ENCODE results near the gene TRIM14. TPM values are rescaled to one million over a fixed set of nuclear protein-coding genes. Genes with fewer than 3 reads are reported as not detected.

The TRIM14 gene
- total and polyA plus RNA-seq, 7 donors: 0.13 to 2.5 (median 0.79) TPM

GRCh38 chr9:98038958-98039357, 80.1 kb downstream of the TRIM14 start:
- no peak for TF ChIP-seq CTCF (IDR thresholded peaks at IDR 0.05)
- intact Hi-C loops (cut with DNase I): loop anchor here in 1 of 2 donors (2.0 kb wide), 1 partner anchor 16 kb away; no protein-coding TSS in a partner anchor
- 75 to 86% (median 80%) methylated on average over 8 of the region's 8 CpGs for WGBS, 3 donors

GRCh38 chr9:98037357-98037756, 81.7 kb downstream of the TRIM14 start:
- TF ChIP-seq CTCF (IDR thresholded peaks at IDR 0.05): no peak
- intact Hi-C loops (cut with DNase I): no loop called here
- DNase-seq (peak; percentile 38 to 76), ATAC-seq (peak; percentile 80 to 88 (median 86))
- Histone ChIP-seq H3K27ac (peak overlapping the region; percentile 87), H3K4me3 (no peak overlapping the region), H3K36me3 (ENCODE audit: insufficient read depth in 1 of 2, low read depth in 1 of 2) (no peaks in the 10 kb centered on the region), H3K4me1 (peaks cover 31% of the 10 kb centered on the region), H3K27me3 (ENCODE audit: insufficient read depth in 3 of 3, low read length in 2 of 3) (no peaks in the 10 kb centered on the region), H3K9me3 (no peaks in the 10 kb centered on the region)

More at GRCh38 chr9:98038958-98039357, 80.1 kb downstream of the TRIM14 start:
- Histone ChIP-seq H3K27me3 (ENCODE audit: insufficient read depth in 3 of 3, low read length in 2 of 3) (no peaks in the 10 kb centered on the region), H3K27ac (no peak overlapping the region), H3K36me3 (ENCODE audit: insufficient read depth in 1 of 2, low read depth in 1 of 2) (no peaks in the 10 kb centered on the region), H3K9me3 (no peaks in the 10 kb centered on the region), H3K4me3 (no peak overlapping the region), H3K4me1 (peaks cover 31% of the 10 kb centered on the region)
- DNase-seq: no peak
- no peak for ATAC-seq

- peaks cover 31% of the 10 kb centered on the region for H3K4me1 ChIP-seq
- H3K9me3 ChIP-seq: no peaks in the 10 kb centered on the region
- no peaks in the 10 kb centered on the region for H3K27me3 ChIP-seq (ENCODE audit: insufficient read depth in 3 of 3, low read length in 2 of 3)
- H3K4me3 ChIP-seq: peak overlapping the region; percentile 15
- ATAC-seq (peak; percentile 53 to 76 (median 74)), DNase-seq (peak; percentile 79 to 88)
- H3K36me3 ChIP-seq (ENCODE audit: insufficient read depth in 1 of 2, low read depth in 1 of 2): no peaks in the 10 kb centered on the region
- WGBS, 3 donors: 31 to 41% (median 35%) methylated on average over 20 of the region's 20 CpGs
- peak overlapping the region; percentile 87 for H3K27ac ChIP-seq
- TF ChIP-seq CTCF (IDR thresholded peaks at IDR 0.05): peak; percentile 89
- intact Hi-C loops (cut with DNase I): loop anchor here (2.0 to 5.0 kb wide), 3 partner anchors 48 to 113 kb away; partner anchors contain the start of gene TRMO (in 1 of the 2)
Observed at GRCh38 chr9:98034593-98035546, 84.2 kb downstream of the TRIM14 start.

GRCh38 chr9:98031935-98032334, 87.1 kb downstream of the TRIM14 start:
- TF ChIP-seq CTCF (IDR thresholded peaks at IDR 0.05): no peak
- Histone ChIP-seq H3K36me3 (ENCODE audit: insufficient read depth in 1 of 2, low read depth in 1 of 2) (no peaks in the 10 kb centered on the region), H3K9me3 (no peaks in the 10 kb centered on the region), H3K27me3 (ENCODE audit: insufficient read depth in 3 of 3, low read length in 2 of 3) (no peaks in the 10 kb centered on the region), H3K27ac (no peak overlapping the region), H3K4me3 (no peak overlapping the region), H3K4me1 (peaks cover 20% of the 10 kb centered on the region)
- ATAC-seq: no peak
- no peak for DNase-seq
- WGBS, 3 donors: 88 to 94% (median 93%) methylated on average over 1 of the region's 1 CpG
- intact Hi-C loops (cut with DNase I): loop anchor here in 1 of 2 donors (5.0 kb wide), 2 partner anchors 45 to 110 kb away; partner anchors contain the start of gene TRMO

All from psoas muscle (tissue), 8 donors.